Esophagus muscularis mucosa (tissue), 3 donors: ENCODE results near the gene TBC1D22A.

ENCODE experiments used
- POLR2A ChIP-seq: fragments of 450-650 bp; IDR thresholded peaks from one replicate; pipeline ENCODE4 v1.6.1; 2017; ENCODE audit warnings: antibody characterized with exemption, moderate library complexity, mild to moderate bottlenecking, low read depth
- TF ChIP-seq, protein P1 (sequence below), 3 experiments: fragments of 200-600 bp in 2 of 3; fragments of 450-650 bp in 1 of 3; sonication (generic) in 2 of 3; IDR thresholded peaks; one replicate each; pipeline ENCODE4 v1.5.1; 2017 to 2019; ENCODE audit warnings: antibody characterized with exemption in 3 of 3, mild to moderate bottlenecking in 2 of 3, moderate library complexity in 1 of 3

- TF ChIP-seq, protein P1, sequence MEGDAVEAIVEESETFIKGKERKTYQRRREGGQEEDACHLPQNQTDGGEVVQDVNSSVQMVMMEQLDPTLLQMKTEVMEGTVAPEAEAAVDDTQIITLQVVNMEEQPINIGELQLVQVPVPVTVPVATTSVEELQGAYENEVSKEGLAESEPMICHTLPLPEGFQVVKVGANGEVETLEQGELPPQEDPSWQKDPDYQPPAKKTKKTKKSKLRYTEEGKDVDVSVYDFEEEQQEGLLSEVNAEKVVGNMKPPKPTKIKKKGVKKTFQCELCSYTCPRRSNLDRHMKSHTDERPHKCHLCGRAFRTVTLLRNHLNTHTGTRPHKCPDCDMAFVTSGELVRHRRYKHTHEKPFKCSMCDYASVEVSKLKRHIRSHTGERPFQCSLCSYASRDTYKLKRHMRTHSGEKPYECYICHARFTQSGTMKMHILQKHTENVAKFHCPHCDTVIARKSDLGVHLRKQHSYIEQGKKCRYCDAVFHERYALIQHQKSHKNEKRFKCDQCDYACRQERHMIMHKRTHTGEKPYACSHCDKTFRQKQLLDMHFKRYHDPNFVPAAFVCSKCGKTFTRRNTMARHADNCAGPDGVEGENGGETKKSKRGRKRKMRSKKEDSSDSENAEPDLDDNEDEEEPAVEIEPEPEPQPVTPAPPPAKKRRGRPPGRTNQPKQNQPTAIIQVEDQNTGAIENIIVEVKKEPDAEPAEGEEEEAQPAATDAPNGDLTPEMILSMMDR (IDR thresholded peaks at IDR 0.05), result no peak
- TF ChIP-seq POLR2A, result no peak
Observed at GRCh38 chr22:46892866-46893265, 130.4 kb downstream of the TBC1D22A start.
